GM12873 (cell line): Measurements from ENCODE around the gene ROR1.

Experiments
- TF ChIP-seq, protein P1 (sequence below): IDR thresholded peaks from 2 replicates; pipeline ENCODE4 v1.5.1; 2012; ENCODE audit warnings: low read depth, mild to moderate bottlenecking, moderate library complexity, low read length, control low read depth; ENCODE audit not compliant: insufficient read depth; ENCODE audit errors: missing control alignments

The ROR1 gene

DNA sequence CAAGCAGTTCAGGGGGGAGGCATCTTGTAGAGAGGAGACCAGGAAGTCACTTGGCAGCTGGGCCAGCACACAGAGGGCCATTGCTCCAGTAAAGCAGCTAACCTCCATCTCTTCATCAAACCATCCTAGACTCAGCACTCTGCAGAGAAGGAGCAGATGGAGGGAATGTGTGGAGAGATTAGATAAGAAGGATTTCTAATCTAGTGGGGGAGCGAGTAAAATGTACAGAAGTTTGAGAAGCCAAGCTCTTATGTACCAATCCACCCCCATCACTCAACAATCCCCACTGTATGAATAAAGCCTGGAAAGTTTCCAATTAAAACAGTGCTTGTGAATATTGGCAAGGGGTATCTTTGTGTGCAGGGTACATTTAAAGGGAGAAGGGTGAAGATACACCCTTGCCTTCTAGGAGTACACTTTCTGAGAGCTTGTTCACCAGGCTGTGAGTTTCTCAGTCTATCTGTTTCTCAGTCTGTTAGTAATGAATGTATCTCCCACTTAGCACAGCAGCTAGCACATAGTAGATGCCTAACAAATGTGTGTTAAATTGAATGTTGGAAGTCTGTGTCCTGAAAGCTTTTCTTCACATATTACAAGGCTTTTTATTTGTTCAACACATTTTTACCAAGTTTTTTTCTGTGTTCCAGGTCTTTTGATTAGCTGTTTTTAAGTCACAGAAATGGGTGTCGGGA is 286.9 kb downstream of the ROR1 start:
- TF ChIP-seq, protein P1, sequence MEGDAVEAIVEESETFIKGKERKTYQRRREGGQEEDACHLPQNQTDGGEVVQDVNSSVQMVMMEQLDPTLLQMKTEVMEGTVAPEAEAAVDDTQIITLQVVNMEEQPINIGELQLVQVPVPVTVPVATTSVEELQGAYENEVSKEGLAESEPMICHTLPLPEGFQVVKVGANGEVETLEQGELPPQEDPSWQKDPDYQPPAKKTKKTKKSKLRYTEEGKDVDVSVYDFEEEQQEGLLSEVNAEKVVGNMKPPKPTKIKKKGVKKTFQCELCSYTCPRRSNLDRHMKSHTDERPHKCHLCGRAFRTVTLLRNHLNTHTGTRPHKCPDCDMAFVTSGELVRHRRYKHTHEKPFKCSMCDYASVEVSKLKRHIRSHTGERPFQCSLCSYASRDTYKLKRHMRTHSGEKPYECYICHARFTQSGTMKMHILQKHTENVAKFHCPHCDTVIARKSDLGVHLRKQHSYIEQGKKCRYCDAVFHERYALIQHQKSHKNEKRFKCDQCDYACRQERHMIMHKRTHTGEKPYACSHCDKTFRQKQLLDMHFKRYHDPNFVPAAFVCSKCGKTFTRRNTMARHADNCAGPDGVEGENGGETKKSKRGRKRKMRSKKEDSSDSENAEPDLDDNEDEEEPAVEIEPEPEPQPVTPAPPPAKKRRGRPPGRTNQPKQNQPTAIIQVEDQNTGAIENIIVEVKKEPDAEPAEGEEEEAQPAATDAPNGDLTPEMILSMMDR, result no peak

DNA sequence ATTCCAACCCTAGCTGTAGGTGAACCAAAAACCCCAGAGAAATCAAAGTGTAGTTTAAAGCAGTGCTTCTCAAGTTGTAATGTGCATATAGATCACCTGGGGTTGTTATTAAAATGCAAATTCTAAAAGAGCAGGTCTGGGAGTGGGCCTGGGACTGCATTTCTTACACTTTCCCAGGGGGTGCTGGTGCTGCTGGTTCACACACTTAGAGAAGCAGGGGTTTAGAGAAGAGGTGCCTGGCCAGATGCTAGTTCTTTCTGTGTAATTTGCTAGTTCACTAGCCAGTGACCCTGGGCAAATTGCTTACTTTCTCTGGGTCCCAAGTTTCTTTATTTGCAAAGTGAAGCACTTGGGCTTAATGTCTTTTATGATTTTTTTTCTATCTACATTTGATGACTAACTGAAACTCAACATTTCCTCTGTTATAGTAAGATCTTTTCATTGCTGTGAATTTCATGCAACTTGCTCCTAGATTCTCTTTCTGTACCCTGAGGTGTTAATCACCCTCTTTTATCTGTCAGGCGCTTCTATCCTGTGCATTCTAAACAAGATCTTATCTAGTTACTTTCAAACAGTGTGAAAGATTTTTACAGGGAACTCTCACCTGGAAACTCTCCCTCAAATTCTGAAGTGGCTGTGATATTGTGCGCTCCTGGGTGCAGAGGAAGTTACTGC is 287.8 kb downstream of the ROR1 start:
- TF ChIP-seq, protein P1, result no peak

DNA sequence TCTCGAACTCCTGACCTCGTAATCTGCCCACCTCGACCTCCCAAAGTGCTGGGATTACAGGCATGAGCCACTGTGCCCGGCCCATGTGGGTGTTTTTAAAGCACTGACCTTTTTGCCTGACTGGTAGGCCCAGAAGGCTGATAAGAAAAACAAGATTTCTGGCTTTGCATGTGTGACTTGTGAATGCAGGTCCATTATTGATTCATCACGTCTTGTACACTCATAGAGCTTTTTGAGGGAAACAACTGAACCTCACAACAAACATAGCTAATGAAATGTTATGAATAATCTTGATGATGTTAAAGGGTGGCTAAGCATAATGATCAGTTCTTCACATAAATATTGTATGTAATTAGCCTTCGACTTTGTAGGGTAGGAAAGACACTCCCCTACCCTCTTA is 288.7 kb downstream of the ROR1 start:
- TF ChIP-seq, protein P1, result no peak

DNA sequence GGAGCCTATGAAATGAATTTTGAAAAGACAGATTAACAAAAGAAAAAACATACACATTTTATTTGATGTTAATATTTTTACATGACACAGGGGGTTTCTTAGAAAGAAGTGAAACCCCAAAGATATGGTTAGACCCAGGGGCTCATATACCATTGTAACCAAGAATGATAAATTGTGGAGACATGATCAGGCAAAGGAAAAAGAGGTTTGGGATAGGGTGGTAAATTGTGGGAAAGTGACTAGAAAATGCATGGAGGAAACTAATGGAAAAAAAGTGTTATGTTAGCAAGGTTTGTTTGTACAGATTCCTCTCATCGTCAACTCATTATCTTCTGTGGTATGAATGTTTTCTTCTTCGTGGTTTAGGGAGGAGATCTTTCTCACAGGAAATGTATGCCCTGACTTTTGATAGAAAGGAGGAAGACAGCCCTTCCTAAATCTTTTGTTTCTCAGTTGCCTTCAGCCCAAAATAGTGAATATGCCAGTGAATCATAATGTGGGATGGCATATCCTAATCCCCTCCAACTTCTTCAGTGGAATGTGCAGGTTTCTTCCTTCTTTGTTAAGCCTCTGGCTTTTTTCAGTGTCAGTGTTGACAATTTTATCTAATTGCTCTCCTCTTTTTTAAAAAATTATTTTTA is 289.2 kb downstream of the ROR1 start:
- TF ChIP-seq, protein P1, result no peak

DNA sequence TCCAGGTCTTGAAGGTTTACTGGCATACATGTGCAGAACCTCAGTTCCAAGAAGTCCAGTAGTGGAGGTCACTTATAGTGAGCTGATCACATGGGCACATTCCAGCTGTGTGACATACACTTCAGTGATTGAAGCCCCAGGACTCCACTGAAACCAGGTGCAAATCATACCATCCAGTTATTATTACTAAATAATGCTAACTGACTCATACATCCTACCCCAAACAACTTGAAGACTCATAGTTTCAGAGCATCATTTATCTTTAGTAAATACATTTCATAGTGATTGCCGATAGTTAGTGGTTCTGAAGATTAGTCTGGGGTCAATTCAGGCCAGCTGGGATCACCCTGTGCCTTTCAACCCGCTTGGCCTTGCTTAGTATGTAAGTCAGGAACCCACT is 291.8 kb downstream of the ROR1 start:
- TF ChIP-seq, protein P1, result no peak

DNA sequence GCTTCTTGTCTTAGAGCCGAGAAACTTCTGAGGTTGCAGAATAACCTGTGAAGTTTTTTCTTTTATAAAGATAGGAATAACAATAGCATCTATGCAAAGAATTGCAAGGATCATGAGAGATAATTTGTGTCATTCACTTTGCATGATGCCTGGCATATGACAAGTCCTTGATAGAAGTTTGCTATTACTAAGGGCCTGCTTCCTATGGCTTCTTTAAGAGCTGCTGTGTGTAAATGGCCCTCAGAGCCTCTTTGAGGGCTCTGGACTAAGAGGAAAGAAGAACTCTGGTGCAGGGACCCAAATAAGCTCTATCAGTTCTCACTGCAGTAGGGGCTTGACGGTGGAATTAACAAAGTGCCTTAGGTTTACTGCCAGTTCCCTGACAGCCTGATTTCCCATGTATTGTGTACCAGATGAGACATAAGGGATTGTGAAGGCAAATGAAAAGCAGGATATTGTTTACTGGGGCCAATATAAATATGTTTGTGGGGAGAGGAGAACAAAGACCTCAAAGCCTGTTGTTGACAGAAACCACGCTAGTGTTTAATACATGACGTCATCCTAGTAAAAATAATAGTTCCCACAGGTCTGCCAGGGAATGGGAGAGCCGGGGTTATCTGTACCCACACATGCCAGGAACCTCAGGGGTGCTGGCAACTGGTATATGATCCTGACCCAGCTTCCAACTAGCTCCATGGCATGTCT is 298.4 kb downstream of the ROR1 start:
- TF ChIP-seq, protein P1, result no peak

DNA sequence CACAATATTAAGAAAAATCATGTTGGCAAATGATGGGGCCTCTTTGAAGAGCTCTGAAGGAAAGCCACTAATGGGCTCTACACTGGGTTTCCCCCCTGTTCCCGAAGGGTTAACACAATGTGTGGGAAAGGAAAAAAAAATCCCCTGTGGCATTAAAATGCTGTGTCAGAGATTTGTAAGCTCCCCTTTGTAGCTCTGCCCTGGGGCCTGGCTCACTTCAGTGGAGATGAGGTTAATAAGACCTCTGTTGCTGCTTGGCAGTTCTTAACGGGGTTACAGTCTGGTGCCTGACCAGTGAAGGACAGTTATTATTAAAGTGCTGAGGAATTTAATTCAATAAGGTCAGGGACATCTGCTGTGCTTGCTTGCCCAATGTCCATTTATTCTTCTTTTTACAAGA is 299.9 kb downstream of the ROR1 start:
- TF ChIP-seq, protein P1, result no peak
